ENCODE data around the gene ARL8B.
"Not testable (repeated sequence)": the region's sequence is repeated elsewhere in the genome, so short reads cannot be mapped to it uniquely, and the experiment has no call there.

ARL8B gene

DNA sequence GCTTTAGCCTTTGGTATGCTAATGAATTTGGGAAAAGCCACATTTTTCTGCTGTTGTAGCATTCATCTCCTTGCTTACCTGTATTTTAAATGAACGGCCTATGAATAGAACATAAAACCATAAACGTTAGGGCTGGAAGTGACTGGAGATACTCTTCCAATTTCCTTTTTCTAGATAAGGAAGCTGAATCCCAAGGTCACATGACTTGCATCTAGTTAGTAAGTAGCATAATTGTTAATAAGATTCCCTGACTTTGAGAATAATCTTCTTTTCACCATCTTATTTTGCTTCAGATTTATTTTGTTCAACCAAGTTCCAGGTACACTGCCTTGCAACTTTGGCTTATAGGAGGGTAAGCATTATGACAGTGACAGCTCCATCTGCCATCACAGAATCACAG, 44.8 kb downstream of the ARL8B start:
- no peak overlapping the region for H3K27ac ChIP-seq
- CTCF ChIA-PET = interaction anchor here (0.6 kb wide), 1 partner anchor 45 kb away, joined by 3 read pairs; no protein-coding TSS in a partner anchor
- no peak for DNase-seq (ENCODE audit: low spot score)
- POLR2A ChIA-PET (ENCODE audit: low non-redundant PET) = no interaction called here
- TF ChIP-seq, protein P1, sequence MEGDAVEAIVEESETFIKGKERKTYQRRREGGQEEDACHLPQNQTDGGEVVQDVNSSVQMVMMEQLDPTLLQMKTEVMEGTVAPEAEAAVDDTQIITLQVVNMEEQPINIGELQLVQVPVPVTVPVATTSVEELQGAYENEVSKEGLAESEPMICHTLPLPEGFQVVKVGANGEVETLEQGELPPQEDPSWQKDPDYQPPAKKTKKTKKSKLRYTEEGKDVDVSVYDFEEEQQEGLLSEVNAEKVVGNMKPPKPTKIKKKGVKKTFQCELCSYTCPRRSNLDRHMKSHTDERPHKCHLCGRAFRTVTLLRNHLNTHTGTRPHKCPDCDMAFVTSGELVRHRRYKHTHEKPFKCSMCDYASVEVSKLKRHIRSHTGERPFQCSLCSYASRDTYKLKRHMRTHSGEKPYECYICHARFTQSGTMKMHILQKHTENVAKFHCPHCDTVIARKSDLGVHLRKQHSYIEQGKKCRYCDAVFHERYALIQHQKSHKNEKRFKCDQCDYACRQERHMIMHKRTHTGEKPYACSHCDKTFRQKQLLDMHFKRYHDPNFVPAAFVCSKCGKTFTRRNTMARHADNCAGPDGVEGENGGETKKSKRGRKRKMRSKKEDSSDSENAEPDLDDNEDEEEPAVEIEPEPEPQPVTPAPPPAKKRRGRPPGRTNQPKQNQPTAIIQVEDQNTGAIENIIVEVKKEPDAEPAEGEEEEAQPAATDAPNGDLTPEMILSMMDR (conservative IDR thresholded peaks at IDR 0.05; ENCODE audit: low read depth) = no peak

DNA sequence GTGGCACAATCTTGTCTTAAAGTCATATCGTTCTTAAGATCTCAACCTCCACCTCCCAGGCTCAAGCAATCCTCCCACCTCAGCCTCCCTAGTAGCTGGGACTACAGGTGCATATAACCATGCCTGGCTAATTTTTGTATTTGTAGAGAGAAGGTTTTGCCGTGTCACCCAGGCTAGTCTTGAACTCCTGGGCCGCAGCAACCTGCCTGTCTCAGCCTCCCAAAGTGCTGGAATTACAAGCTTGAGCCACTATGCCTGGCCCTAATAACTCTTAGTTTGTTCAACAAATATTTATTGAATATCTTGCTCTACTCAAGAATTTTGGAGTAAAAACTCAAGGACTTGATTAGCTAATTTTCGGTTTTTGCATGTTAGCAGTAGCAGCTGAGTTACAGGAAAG, 46.0 kb downstream of the ARL8B start:
- DNase-seq (ENCODE audit: low spot score) = no peak
- H3K27ac ChIP-seq = no peak overlapping the region
- CTCF ChIA-PET = no interaction called here
- POLR2A ChIA-PET (ENCODE audit: low non-redundant PET) = no interaction called here
- TF ChIP-seq, protein P1 (conservative IDR thresholded peaks at IDR 0.05; ENCODE audit: low read depth) = no peak

DNA sequence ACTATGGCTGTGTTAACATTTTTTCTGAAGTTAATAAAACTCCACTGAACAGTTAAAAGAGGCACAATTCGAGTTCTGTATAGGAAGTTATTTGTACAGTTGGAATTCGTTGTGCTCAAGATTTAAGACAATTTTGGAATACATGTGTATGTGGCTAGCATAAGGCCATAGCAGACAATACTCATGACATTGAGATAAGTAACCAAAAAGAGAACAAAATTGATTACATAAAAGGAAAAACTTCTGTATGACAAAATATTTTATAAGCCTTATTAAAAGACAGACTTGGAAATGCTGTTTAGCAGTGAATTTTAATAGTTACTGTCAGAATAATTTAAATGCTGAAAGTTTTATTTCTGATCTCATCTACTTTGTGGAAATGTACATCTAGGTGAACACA, 47.7 kb downstream of the ARL8B start:
- CTCF ChIA-PET = no interaction called here
- no peak overlapping the region for H3K27ac ChIP-seq
- TF ChIP-seq, protein P1 (conservative IDR thresholded peaks at IDR 0.05; ENCODE audit: low read depth) = no peak
- DNase-seq (ENCODE audit: low spot score) = no peak
- POLR2A ChIA-PET (ENCODE audit: low non-redundant PET) = no interaction called here

DNA sequence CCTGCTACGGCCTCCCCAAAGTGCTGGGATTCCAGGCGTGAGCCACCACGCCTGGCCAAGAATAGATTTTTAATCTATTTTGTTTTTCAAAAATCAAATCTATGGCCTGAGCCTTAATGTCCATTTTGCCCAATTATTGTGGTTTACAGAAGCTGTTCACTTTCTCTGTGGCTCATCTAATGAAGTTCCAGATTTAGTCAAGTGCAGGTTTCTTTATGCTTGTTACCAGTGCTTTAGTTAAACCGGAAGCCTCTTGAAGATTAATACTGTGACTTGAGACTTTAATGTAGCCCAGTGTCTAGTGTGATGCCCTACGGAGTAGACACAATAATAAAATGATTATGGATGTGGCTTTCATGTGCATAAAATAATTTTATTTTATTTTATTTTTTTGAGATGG, 48.9 kb downstream of the ARL8B start:
- no peak for DNase-seq (ENCODE audit: low spot score)
- POLR2A ChIA-PET (ENCODE audit: low non-redundant PET) = no interaction called here
- TF ChIP-seq, protein P1 (conservative IDR thresholded peaks at IDR 0.05; ENCODE audit: low read depth) = no peak
- H3K27ac ChIP-seq = no peak overlapping the region
- CTCF ChIA-PET = no interaction called here

DNA sequence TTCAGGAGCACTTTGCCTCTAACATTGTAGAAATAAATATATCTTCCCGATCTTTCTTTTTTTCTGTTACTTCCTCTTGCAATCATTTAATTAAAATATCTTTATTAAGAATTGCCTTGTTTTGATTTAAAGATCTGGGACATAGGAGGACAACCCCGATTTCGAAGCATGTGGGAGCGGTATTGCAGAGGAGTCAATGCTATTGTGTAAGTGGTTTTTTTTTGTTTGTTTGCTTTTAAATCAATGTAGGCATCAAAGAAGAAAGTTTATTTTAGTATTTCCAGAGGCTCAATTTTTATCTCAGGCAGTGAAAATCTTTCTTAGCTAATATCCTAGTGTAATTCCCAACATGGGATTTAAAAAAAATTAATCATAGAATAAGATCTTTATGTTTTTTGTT, 49.9 kb downstream of the ARL8B start:
- H3K27ac ChIP-seq = no peak overlapping the region
- TF ChIP-seq, protein P1 (conservative IDR thresholded peaks at IDR 0.05; ENCODE audit: low read depth) = no peak
- ChIA-PET CTCF (no interaction called here), POLR2A (ENCODE audit: low non-redundant PET) (no interaction called here)
- DNase-seq (ENCODE audit: low spot score) = no peak

DNA sequence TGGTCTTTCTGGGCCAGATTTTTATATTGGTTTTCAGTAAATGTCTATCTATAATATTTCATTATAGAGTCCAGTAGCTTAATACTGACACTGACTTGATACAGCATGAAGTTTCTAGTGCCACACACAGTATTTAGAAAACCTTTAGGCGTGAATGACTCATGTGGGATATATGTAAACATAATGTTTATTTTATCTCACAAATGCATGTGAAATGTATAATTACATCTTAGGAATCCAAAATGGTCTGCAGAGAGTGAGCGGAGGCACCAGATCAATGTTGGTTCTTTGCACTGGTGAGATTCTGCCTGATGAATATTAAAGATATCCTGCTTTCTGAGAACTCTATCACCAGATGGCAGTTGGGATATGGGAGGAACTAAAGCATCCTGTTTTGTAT, 56.9 kb downstream of the ARL8B start:
- CTCF ChIA-PET; DNase-seq (ENCODE audit: low spot score); H3K27ac ChIP-seq; POLR2A ChIA-PET (ENCODE audit: low non-redundant PET): not testable (repeated sequence)

DNA sequence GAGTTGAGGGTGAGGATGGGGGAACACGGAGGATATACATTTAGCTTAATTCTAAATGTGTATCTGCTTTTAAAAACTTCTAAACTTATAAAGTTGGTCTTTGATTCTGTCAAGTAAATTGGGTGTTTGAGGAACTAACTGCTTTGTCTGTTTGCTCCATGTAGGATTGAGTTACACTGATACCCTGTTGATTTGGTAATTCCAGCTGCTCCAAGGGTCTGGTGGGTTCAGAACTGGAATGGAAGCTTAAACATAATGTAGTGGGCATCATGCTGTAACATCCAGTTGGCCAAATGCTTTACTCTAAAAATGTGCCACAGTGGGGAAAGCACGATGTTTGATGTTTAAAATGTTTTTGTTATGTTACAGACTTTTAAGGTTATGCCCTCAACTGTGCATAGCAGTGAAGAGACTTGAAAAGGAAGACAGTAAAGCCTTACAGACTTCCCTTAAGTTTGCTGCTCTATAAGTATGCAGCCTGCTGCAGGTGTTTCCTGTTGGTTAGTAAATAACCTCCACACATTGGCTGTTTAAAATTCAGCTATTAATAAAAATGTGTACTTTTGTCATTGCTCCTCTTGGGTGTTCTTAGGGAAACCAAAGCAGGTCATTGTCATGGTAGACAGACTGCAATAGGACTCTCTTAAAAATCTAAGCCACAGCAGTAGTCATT, 59.5 kb downstream of the ARL8B start:
- TF ChIP-seq, protein P1 (conservative IDR thresholded peaks at IDR 0.05; ENCODE audit: low read depth) = no peak
- no peak overlapping the region for H3K27ac ChIP-seq
- POLR2A ChIA-PET (ENCODE audit: low non-redundant PET) = no interaction called here
- CTCF ChIA-PET = interaction anchor here (0.7 kb wide), 1 partner anchor 21 kb away, joined by 3 read pairs; no protein-coding TSS in a partner anchor
- no peak for DNase-seq (ENCODE audit: low spot score)

DNA sequence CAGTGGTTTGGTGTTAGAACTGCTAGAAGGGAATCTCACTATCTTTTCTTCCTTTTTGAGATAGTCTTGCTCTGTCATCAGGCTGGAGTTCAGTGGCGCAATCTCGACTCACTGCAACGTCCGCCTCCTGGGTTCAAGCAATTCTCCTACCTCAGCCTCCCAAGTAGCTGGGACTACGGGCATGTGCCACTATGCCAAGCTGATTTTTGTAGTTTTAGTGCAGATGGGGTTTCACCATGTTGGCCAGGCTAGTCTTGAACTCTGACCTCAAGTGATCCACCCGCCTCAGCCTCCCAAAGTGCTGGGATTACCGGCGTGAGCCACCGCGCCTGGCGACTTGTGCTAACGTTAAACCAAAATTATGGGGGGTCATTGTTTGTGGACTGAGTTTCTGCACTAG, 61.6 kb downstream of the ARL8B start:
- CTCF ChIA-PET = interaction anchor here (0.7 kb wide), 1 partner anchor 47 kb away, joined by 3 read pairs; no protein-coding TSS in a partner anchor
- DNase-seq (ENCODE audit: low spot score); H3K27ac ChIP-seq; POLR2A ChIA-PET (ENCODE audit: low non-redundant PET): not testable (repeated sequence)
